AG04450 (cell line): Measurements from ENCODE around the gene SLC38A4. TPM values are rescaled to one million over a fixed set of nuclear protein-coding genes. Genes with fewer than 3 reads are reported as not detected.

Experiments used
- CTCF ChIA-PET: fragments of 300-600, 350-600 bp; formaldehyde crosslinking; extraction: SDS; loops from one replicate; lab custom pipeline; 2022; ENCODE audit warnings: antibody characterized with exemption, inconsistent platforms; lab: Charles Lee
- POLR2A ChIA-PET: fragments of 350-600 bp; formaldehyde crosslinking; extraction: SDS; loops from one replicate; lab custom pipeline; 2021; ENCODE audit warnings: antibody characterized with exemption, inconsistent platforms; lab: Yijun Ruan, JAX
- DNase-seq: peaks from one replicate; pipeline ENCODE4 v3.0.0-alpha.2; 2011; ENCODE audit warnings: low read depth, low spot score
- H3K27ac ChIP-seq: one replicate; pipeline ENCODE4 v1.5.1; 2012; ENCODE audit warnings: low read depth, low read length, control low read depth
- H3K27me3 ChIP-seq: one replicate; pipeline ENCODE4 v1.6.0; 2012; ENCODE audit warnings: low read length; ENCODE audit not compliant: control insufficient read depth, insufficient read depth
- H3K4me3 ChIP-seq: 2 replicates; pipeline ENCODE4 v1.5.1; 2011; ENCODE audit warnings: mild to moderate bottlenecking, low read depth, low read length, control low read depth
- H3K9me3 ChIP-seq: 2 replicates; pipeline ENCODE4 v1.5.1; 2012; ENCODE audit warnings: low read length; ENCODE audit not compliant: control insufficient read depth, insufficient read depth
- polyA minus RNA-seq: library from RNA; depleted of rRNA, polyadenylated mRNA; stranded (reverse); fragments of >200 nt; gene quantifications from 2 replicates; pipeline ENCODE4 v1.2.3, GENCODE V29; 2011; rRNA and poly(A)+ RNA removed
- polyA plus RNA-seq: library from polyadenylated mRNA; depleted of rRNA; stranded (reverse); fragments of >200 nt; gene quantifications from 2 replicates; pipeline ENCODE4 v1.2.3, GENCODE V29; 2011; rRNA removed
- TF ChIP-seq, protein P1 (sequence below): IDR thresholded peaks from 2 replicates; pipeline ENCODE4 v1.5.1; 2011; ENCODE audit warnings: low read depth, low read length, control low read depth, inconsistent platforms

The SLC38A4 gene, protein sequence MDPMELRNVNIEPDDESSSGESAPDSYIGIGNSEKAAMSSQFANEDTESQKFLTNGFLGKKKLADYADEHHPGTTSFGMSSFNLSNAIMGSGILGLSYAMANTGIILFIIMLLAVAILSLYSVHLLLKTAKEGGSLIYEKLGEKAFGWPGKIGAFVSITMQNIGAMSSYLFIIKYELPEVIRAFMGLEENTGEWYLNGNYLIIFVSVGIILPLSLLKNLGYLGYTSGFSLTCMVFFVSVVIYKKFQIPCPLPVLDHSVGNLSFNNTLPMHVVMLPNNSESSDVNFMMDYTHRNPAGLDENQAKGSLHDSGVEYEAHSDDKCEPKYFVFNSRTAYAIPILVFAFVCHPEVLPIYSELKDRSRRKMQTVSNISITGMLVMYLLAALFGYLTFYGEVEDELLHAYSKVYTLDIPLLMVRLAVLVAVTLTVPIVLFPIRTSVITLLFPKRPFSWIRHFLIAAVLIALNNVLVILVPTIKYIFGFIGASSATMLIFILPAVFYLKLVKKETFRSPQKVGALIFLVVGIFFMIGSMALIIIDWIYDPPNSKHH
- polyA plus RNA-seq: 7.5 and 12.0 TPM in 2 replicates
- 2.8 and 5.2 TPM in 2 replicates for polyA minus RNA-seq

DNA sequence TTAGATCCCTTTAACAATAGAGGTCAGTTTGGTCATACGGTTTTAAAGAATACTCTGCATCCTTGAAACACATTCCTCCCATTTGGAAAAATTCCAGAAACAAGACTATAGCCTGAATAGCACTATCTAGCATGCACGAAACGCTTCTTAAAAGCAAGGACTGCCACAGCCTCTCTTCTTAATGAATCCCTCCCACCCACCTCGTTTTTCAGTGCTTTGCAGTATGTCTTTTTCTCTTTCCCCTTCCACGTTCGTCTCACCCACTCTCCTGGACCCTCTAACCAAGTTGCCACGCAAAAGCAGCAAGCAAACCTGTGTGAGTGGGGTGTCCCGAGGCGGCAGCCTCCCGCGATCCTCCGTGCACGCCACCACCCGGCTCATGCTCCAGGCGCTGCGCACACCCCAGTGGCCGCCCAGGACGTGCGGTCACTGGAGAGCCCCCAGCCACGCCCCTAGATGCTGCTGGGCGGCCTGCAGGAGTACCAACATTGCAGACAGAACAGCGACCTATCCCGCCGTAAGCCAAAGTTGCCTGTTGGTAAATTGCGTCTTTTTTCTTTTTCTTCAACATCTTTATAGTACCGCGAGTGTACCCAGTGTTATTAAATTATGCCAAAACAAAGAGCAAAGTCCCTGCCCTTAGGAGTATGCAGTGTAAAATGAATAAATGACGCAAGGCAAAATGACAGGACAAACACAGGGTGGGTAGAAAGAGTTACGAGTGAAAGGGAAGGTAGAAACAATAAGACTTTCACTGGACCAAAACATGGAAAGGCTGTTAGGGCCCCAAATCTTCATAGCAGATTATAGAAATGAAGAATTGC lies at the start of gene SLC38A4:
Gene SLC38A4 (minus strand): TSS at position 407 of the 824 bp plus-strand sequence. CDS start 32,926 bp downstream, outside the sequence.
- H3K9me3 ChIP-seq: no peaks in the 10 kb centered on the region
- no peak within 1 kb of the TSS for H3K27ac ChIP-seq
- H3K27me3 ChIP-seq: no peaks in the 10 kb centered on the region
- DNase-seq: no peak
- peak within 1 kb of the TSS; percentile 63 for H3K4me3 ChIP-seq
- ChIA-PET POLR2A (no interaction called here), CTCF (interaction anchor here (0.6 kb wide), 1 partner anchor 140 kb away, joined by 3 read pairs; no protein-coding TSS in a partner anchor)
- TF ChIP-seq, protein P1, sequence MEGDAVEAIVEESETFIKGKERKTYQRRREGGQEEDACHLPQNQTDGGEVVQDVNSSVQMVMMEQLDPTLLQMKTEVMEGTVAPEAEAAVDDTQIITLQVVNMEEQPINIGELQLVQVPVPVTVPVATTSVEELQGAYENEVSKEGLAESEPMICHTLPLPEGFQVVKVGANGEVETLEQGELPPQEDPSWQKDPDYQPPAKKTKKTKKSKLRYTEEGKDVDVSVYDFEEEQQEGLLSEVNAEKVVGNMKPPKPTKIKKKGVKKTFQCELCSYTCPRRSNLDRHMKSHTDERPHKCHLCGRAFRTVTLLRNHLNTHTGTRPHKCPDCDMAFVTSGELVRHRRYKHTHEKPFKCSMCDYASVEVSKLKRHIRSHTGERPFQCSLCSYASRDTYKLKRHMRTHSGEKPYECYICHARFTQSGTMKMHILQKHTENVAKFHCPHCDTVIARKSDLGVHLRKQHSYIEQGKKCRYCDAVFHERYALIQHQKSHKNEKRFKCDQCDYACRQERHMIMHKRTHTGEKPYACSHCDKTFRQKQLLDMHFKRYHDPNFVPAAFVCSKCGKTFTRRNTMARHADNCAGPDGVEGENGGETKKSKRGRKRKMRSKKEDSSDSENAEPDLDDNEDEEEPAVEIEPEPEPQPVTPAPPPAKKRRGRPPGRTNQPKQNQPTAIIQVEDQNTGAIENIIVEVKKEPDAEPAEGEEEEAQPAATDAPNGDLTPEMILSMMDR: peak; percentile 27; the same call in 1 of the 2 replicates

DNA sequence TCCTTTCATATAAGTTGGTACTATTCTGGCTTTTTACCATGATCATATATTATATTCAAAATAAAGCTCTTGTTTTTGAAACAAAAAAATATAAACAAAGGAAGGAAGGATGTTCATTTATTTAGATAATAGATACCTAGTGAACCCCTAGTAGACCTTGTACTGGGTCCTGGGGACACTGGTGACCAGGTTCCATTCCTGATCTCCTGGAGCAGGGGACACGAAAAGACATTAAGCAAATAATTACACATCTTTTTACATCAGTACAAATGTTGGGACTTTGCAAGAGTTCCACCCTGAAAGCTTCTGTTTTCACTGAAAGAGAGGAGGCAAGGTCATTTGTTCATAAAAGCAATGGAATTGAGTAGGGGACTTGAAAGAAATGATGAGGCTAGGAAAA lies 49.3 kb upstream of the SLC38A4 start:
- Histone ChIP-seq H3K9me3 (peaks cover 6% of the 10 kb centered on the region), H3K27ac (no peak overlapping the region), H3K27me3 (no peaks in the 10 kb centered on the region), H3K4me3 (no peak overlapping the region)
- TF ChIP-seq, protein P1: no peak
- no peak for DNase-seq
- ChIA-PET CTCF (interaction anchor here (1.2 kb wide), 1 partner anchor 12 kb away, joined by 4 read pairs; no protein-coding TSS in a partner anchor), POLR2A (no interaction called here)

DNA sequence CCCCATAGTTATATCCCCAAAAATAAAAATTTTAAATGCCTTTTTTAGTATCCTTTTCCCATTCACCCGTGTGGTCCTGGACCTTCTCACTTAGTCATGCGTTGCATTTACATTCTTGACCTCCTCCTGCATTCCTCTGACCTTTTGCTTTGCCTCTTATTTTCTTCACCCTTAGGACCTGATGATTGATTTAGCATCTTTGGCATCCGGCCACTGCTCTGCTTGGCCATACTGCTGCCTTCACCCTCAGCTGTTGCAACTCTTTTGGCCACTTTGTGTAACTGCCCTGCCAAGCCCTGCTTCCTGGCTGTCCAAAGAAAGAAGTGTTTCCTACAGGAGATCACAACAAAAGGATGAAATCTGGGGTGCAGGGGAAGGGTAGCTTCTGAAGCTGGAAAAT lies 48.8 kb upstream of the SLC38A4 start:
- ChIA-PET CTCF (no interaction called here), POLR2A (no interaction called here)
- H3K9me3 ChIP-seq: peaks cover 6% of the 10 kb centered on the region
- no peak for DNase-seq
- H3K4me3 ChIP-seq: no peak overlapping the region
- TF ChIP-seq, protein P1: no peak
- no peaks in the 10 kb centered on the region for H3K27me3 ChIP-seq
- H3K27ac ChIP-seq: no peak overlapping the region

DNA sequence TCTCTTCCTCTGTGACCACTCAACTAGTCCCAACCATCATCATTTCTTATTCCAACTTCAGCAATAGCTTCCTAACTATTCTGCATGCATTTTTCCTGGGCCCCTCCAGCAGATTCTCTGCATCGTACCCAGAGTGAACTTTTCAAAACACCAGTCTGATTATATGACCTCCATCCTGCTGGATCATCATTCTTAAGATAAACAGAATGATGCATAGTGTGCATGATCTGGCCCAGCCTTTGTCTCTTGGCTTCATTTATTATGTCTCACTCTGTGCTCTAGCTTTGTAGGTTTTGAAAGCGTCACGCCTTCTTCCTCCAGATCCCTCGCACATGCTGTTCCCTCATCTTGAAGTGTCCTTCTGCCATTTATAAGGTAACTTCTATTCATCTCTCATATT lies 46.3 kb upstream of the SLC38A4 start:
- POLR2A ChIA-PET: interaction anchor here (0.5 kb wide), 1 partner anchor 126 kb away, joined by 4 read pairs; no protein-coding TSS in a partner anchor
- DNase-seq: no peak
- no peak overlapping the region for H3K27ac ChIP-seq
- H3K9me3 ChIP-seq: peaks cover 3% of the 10 kb centered on the region; the same call in 1 of the 2 replicates
- CTCF ChIA-PET: interaction anchor here (0.8 kb wide), 1 partner anchor 62 kb away, joined by 3 read pairs; no protein-coding TSS in a partner anchor
- no peak overlapping the region for H3K4me3 ChIP-seq
- TF ChIP-seq, protein P1: no peak
- H3K27me3 ChIP-seq: no peaks in the 10 kb centered on the region
